HUES64 (cell line): ENCODE measurements around the gene PDE3A.
"Not testable (repeated sequence)": the region's sequence is repeated elsewhere in the genome, so short reads cannot be mapped to it uniquely, and the experiment has no call there.

Experiments used
- H3K27ac ChIP-seq: 2 replicates; pipeline ENCODE4 v1.7.0; 2013; ENCODE audit warnings: low read depth, low read length, inconsistent platforms
- H3K27me3 ChIP-seq: 2 replicates; pipeline ENCODE4 v1.6.1; 2013; ENCODE audit warnings: mild to moderate bottlenecking, low read length; ENCODE audit not compliant: insufficient read depth
- H3K36me3 ChIP-seq: 2 replicates; pipeline ENCODE4 v1.6.1; 2013; ENCODE audit warnings: mild to moderate bottlenecking, low read length; ENCODE audit not compliant: insufficient read depth
- H3K4me1 ChIP-seq: 2 replicates; pipeline ENCODE4 v1.6.1; 2013; ENCODE audit warnings: mild to moderate bottlenecking, low read length, moderate library complexity; ENCODE audit not compliant: insufficient read depth
- H3K4me3 ChIP-seq: 2 replicates; pipeline ENCODE4 v1.5.1; 2013; ENCODE audit warnings: mild to moderate bottlenecking, low read length, moderate library complexity
- H3K9ac ChIP-seq: 2 replicates; pipeline ENCODE4 v1.6.1; 2013; ENCODE audit warnings: mild to moderate bottlenecking, low read depth, low read length
- H3K9me3 ChIP-seq: 2 replicates; pipeline ENCODE4 v1.6.1; 2013; ENCODE audit warnings: low read depth, low read length; ENCODE audit not compliant: insufficient read depth
- WGBS: fragments of 150-250, 120-280 bp; methylation state at CpG from one replicate; pipeline ENCODE4 v1.1.7; 2013; ENCODE audit warnings: missing lambda C conversion rate; 5-methylcytosine and 5-hydroxymethylcytosine counted together

Gene PDE3A

DNA sequence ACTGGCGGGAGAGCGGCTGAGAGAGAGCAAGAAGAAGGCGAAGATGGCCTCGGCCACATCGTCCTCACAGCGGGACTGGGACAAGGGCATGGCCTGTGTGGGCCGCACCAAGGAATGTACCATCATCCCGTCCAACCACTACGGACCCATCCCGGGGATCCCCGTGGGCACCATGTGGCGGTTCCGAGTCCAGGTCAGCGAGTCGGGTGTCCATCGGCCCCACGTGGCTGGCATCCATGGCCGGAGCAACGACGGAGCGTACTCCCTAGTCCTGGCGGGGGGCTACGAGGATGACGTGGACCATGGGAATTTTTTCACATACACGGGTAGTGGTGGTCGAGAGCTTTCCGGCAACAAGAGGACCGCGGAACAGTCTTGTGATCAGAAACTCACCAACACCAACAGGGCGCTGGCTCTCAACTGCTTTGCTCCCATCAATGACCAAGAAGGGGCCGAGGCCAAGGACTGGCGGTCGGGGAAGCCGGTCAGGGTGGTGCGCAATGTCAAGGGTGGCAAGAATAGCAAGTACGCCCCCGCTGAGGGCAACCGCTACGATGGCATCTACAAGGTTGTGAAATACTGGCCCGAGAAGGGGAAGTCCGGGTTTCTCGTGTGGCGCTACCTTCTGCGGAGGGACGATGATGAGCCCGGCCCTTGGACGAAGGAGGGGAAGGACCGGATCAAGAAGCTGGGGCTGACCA, 183.6 kb downstream of the PDE3A start:
- WGBS, result 96% methylated on average over 48 of the region's 48 CpGs
- not testable (repeated sequence) for H3K27me3 ChIP-seq, H3K9ac ChIP-seq, H3K4me3 ChIP-seq, H3K4me1 ChIP-seq, H3K9me3 ChIP-seq, H3K36me3 ChIP-seq, H3K27ac ChIP-seq

DNA sequence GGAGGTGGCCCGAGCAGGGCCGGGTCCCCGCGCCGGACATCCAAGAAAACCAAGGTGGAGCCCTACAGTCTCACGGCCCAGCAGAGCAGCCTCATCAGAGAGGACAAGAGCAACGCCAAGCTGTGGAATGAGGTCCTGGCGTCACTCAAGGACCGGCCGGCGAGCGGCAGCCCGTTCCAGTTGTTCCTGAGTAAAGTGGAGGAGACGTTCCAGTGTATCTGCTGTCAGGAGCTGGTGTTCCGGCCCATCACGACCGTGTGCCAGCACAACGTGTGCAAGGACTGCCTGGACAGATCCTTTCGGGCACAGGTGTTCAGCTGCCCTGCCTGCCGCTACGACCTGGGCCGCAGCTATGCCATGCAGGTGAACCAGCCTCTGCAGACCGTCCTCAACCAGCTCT, 184.2 kb downstream of the PDE3A start:
- not testable (repeated sequence) for H3K4me1 ChIP-seq, H3K4me3 ChIP-seq, H3K27ac ChIP-seq, H3K9ac ChIP-seq, H3K27me3 ChIP-seq, H3K36me3 ChIP-seq, H3K9me3 ChIP-seq
- WGBS, result 97% methylated on average over 19 of the region's 23 CpGs

DNA sequence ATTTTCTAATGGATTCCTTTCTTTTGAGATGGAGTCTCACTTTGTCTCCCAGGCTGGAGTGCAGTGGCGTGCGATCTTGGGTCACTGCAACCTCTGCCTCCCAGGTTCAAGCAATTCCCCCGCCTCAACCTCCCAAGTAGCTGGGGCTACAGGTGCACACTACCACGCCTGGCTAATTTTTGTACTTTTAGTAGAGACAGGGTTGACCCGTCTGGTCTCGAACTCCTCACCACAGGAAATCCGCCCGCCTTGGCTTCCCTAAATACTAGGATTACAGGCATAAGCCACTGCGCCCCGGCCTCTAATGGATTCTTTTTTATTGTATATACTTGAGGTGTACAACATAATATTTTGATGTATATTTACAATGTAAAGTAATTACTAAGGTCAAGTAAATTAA, 186.7 kb downstream of the PDE3A start:
- no peak overlapping the region for H3K27ac ChIP-seq
- no peaks in the 10 kb centered on the region for H3K9me3 ChIP-seq
- 96% methylated on average over 8 of the region's 10 CpGs for WGBS
- H3K4me1 ChIP-seq, result no peaks in the 10 kb centered on the region
- H3K4me3 ChIP-seq, result no peak overlapping the region
- no peak overlapping the region for H3K9ac ChIP-seq
- no peaks in the 10 kb centered on the region for H3K27me3 ChIP-seq
- H3K36me3 ChIP-seq, result no peaks in the 10 kb centered on the region

DNA sequence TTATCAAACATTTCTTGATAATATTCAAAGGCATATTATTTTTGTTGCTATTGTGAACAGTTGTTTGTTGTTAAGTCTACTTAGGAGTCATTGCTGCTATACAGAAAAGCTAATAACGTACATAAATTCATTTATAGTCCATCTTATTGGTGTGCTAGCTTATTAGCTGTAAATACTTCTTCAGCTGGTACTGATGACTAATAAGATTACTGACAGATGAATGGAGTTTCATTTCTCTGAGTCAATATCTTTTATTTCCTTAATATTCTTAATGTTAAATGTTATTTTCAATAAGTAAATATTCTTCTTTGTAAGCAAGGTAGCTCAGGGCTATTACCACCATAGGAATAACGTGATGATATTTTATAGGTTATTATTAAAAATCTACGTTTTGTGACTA, 187.4 kb downstream of the PDE3A start:
- H3K9me3 ChIP-seq, result no peaks in the 10 kb centered on the region
- WGBS, result no CpG with 5 or more reads among the region's 3 CpGs
- H3K4me1 ChIP-seq, result no peaks in the 10 kb centered on the region
- no peak overlapping the region for H3K9ac ChIP-seq
- no peaks in the 10 kb centered on the region for H3K27me3 ChIP-seq
- H3K27ac ChIP-seq, result no peak overlapping the region
- H3K36me3 ChIP-seq, result no peaks in the 10 kb centered on the region
- H3K4me3 ChIP-seq, result no peak overlapping the region

DNA sequence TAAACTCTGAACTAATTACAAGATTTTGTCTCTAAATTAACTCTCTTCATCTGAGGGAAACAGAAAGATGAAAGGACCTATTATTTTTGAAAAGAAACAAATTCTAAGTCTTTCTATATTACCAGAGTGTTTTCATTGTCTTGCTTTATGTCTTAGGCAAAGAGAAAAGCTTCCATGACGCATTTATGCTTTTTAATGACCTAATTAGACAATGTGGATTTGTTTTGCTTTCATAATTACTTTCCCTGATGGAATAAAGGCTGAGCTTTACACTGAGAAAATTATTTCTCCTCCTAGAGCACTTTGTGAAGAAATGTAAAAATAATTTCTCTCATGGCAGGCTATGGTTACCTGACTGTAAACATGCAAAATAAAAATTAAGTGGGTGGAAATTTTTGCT, 188.8 kb downstream of the PDE3A start:
- H3K27ac ChIP-seq, result no peak overlapping the region
- no peak overlapping the region for H3K9ac ChIP-seq
- H3K27me3 ChIP-seq, result no peaks in the 10 kb centered on the region
- no peaks in the 10 kb centered on the region for H3K9me3 ChIP-seq
- H3K4me3 ChIP-seq, result no peak overlapping the region
- no peaks in the 10 kb centered on the region for H3K4me1 ChIP-seq
- H3K36me3 ChIP-seq, result no peaks in the 10 kb centered on the region
- WGBS, result 100% methylated on average over 1 of the region's 1 CpG

DNA sequence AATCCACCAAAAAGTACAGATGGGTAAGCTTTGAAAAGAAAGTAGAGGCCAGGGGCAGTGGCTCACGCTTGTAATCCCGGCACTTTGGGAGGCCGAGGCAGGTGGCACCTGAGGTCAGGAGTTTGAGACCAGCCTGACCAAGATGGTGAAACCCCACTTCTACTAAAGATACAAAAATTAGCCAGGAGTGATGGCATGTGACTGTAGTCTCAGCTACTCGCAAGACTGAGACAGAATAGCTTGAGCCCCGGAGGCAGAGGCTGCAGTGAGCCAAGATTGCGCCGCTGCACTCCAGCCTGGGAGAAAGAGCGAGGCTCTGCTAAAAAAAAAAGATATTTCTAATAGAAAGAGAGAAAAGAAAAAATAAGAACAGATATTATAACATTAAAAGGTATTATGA, 192.6 kb downstream of the PDE3A start:
- 96% methylated on average over 7 of the region's 8 CpGs for WGBS
- Histone ChIP-seq H3K4me3 (no peak overlapping the region), H3K9me3 (no peaks in the 10 kb centered on the region), H3K36me3 (no peaks in the 10 kb centered on the region), H3K27me3 (no peaks in the 10 kb centered on the region), H3K27ac (no peak overlapping the region), H3K4me1 (no peaks in the 10 kb centered on the region), H3K9ac (no peak overlapping the region)

DNA sequence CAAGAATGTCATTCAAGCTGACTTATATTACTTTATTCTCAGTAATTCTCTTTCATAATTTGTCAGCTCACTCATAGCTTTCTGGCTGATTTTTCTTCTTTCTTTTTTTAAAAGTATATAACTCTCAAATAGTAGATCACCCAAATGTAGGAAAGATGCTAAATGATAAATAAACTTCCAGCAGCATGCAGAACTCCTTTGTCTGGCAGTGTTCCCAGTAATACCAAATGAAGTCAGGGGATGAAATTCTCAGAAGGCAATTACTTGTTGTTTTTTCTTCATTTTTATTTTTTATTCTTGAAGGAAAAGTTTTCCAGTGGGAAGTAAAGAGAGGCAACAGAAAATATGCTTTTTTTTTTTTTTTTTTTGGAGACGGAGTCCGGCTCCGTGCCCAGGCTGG, 193.5 kb downstream of the PDE3A start:
- H3K27me3 ChIP-seq, result no peaks in the 10 kb centered on the region

DNA sequence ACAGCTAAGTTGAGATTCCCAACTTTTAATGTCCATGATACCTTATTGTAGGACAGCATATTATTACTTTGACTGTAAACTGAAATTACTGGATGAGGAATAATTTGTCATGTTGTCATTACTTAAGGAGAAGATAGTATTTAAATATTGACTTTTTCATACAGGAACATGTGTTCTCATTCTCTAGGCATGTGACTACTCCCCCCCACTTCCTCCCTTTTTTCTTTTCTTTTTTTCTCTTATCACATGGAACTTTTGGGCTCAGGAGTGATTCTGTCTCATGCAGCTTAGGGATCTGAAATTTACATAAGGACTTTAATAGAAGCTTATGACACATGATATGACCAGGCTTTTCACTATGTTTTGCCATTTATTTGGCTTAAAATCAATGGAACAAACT, 199.1 kb downstream of the PDE3A start:
- no peak overlapping the region for H3K4me3 ChIP-seq
- H3K36me3 ChIP-seq, result no peaks in the 10 kb centered on the region
- H3K27ac ChIP-seq, result no peak overlapping the region
- H3K9me3 ChIP-seq, result no peaks in the 10 kb centered on the region
- no peaks in the 10 kb centered on the region for H3K4me1 ChIP-seq
- no peaks in the 10 kb centered on the region for H3K27me3 ChIP-seq
- H3K9ac ChIP-seq, result no peak overlapping the region

More for the DNA sequence above, 193.5 kb downstream of the PDE3A start:
- Histone ChIP-seq H3K27ac (no peak overlapping the region), H3K36me3 (no peaks in the 10 kb centered on the region), H3K9ac (no peak overlapping the region), H3K9me3 (no peaks in the 10 kb centered on the region), H3K4me1 (no peaks in the 10 kb centered on the region), H3K4me3 (no peak overlapping the region)
- WGBS, result 93% methylated on average over 3 of the region's 3 CpGs

DNA sequence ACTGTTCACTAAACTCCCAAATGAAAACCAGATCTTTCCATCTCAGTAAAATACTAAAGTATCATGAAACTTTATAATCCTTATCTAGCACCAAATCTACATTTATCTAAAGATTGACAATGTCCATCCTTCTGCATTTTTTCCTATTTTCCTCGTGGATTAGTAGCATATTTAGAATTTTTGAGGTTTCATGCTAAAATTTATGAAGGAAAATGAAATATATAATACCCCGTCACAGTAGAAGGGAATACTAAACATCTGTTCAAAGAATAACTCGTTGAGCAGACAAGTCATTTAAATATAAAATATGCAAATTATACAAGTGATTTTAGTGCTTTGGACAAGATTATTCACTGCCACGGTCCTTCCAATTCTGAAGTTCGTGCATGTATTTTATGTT, 204.1 kb downstream of the PDE3A start:
- no CpG with 5 or more reads among the region's 5 CpGs for WGBS
- no peaks in the 10 kb centered on the region for H3K9me3 ChIP-seq
- no peaks in the 10 kb centered on the region for H3K36me3 ChIP-seq
- H3K27me3 ChIP-seq, result no peaks in the 10 kb centered on the region
- H3K4me1 ChIP-seq, result no peaks in the 10 kb centered on the region
- no peak overlapping the region for H3K9ac ChIP-seq
- H3K4me3 ChIP-seq, result no peak overlapping the region
- H3K27ac ChIP-seq, result no peak overlapping the region

DNA sequence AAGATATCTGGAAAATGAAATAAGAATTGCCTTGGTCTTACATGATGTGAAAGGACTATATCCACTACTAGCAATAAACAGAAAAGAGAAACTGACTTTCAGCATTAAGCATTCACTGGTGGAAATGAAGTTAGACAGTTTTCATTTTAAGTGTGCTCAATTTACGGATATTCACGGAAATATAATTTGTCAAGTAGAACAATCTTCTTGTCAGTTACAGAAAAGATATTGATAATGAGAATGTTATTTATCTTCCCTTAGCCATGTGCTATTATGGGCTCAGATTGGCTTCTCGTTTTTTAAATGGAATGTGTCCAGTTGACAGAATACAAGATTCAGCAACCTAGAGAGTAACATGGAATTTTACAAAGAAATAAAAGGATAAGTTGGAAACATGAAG, 208.2 kb downstream of the PDE3A start:
- H3K36me3 ChIP-seq, result no peaks in the 10 kb centered on the region
- no peak overlapping the region for H3K9ac ChIP-seq
- no peak overlapping the region for H3K27ac ChIP-seq
- H3K4me1 ChIP-seq, result no peaks in the 10 kb centered on the region
- H3K4me3 ChIP-seq, result no peak overlapping the region
- H3K9me3 ChIP-seq, result no peaks in the 10 kb centered on the region
- WGBS, result 75% methylated on average over 3 of the region's 3 CpGs
- H3K27me3 ChIP-seq, result no peaks in the 10 kb centered on the region

DNA sequence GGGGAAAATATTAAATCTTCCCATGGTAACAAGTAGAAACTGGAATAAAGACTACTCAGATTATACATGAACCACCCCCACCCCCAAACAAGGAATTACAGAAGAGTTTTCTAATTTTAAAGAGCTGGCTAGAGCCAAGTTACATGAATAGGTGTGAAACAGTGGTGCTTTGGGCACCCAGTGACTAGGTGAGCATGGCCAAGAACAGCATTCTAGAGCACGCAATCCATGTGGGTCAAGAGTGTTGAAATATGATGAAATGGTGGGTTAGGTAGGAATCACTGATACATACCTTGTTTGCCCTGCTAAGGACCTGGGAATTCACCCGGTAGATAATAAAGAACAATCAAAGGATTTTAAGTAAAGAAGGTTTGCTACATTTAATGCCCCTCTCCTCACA, 208.7 kb downstream of the PDE3A start:
- H3K9ac ChIP-seq, result no peak overlapping the region
- H3K27ac ChIP-seq, result no peak overlapping the region
- H3K4me1 ChIP-seq, result no peaks in the 10 kb centered on the region
- no peaks in the 10 kb centered on the region for H3K27me3 ChIP-seq
- no peak overlapping the region for H3K4me3 ChIP-seq
- over 99% methylated on average over 2 of the region's 2 CpGs for WGBS
- no peaks in the 10 kb centered on the region for H3K9me3 ChIP-seq
- no peaks in the 10 kb centered on the region for H3K36me3 ChIP-seq

DNA sequence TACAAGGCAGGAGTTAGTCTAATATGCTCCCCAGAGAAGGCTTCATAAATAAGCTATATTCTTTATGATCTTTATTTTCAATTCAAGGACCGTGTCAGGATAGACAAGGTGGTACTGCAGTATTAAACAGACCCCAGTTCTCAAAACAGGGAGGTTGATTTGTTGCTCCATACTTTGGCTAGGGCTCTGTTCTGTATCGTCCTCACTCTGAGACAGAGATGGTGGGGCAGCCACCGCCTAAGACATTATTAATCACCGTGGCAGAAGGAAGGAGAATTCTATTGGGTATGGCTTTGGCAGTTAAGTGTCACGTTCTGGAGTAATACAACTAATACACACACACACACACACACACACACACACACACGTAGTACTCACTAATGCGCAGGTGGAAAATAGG, 209.8 kb downstream of the PDE3A start:
- 95% methylated on average over 6 of the region's 7 CpGs for WGBS
- H3K27ac ChIP-seq, result no peak overlapping the region
- H3K27me3 ChIP-seq, result no peaks in the 10 kb centered on the region
- no peaks in the 10 kb centered on the region for H3K9me3 ChIP-seq
- no peaks in the 10 kb centered on the region for H3K4me1 ChIP-seq
- H3K9ac ChIP-seq, result no peak overlapping the region
- no peaks in the 10 kb centered on the region for H3K36me3 ChIP-seq
- no peak overlapping the region for H3K4me3 ChIP-seq
